HepG2 (cell line): ENCODE results near the gene TMEM31. TPM values are rescaled to one million over a fixed set of nuclear protein-coding genes. Genes with fewer than 3 reads are reported as not detected.

Experiments
- polyA plus RNA-seq, 8 experiments: library from polyadenylated mRNA; depleted of rRNA in 3 of 8; stranded (reverse) in 7 of 8; unstranded in 1 of 8; fragments of >200 nt; fragmentation: Illumina TruSeq in 4 of 8; extraction: Trizol in 4 of 8; gene quantifications; 2 replicates each; pipeline versions ENCODE4 v1.2.1 to v1.2.3, GENCODE V29; 2011 to 2016; ENCODE audit warnings: low read depth in 4 of 8, missing spikeins in 1 of 8, mixed read lengths in 1 of 8; ENCODE audit not compliant: insufficient read depth in 1 of 8
- total RNA-seq, 5 experiments: library from RNA; depleted of rRNA; stranded (reverse); fragments of >200 nt; fragmentation: Illumina TruSeq; extraction: Trizol; gene quantifications; 2 replicates each; pipeline ENCODE4 v1.2.3, GENCODE V29; 2016; ENCODE audit warnings: low read depth in 1 of 5

The TMEM31 gene
- total and polyA plus RNA-seq, 2 of the 13 experiments (the other 11 are each of a cell fraction or from before 2014, with no cell fraction given): 0.16 TPM; not detected in 1

Other genes with a start within 250 kb of the TMEM31 start
- not detected in 2 replicates for gene RAB40A, start 191.4 kb upstream of the TMEM31 start, total RNA-seq (2016; rRNA removed; fragmentation: Illumina TruSeq; extraction: Trizol)
- 0.08 and 0.11 TPM in 2 replicates for gene RAB40A, start 191.4 kb upstream of the TMEM31 start, polyA plus RNA-seq (2011; rRNA removed)
- 31.0 and 36.1 TPM in 2 replicates for gene TCEAL4, start 125.4 kb upstream of the TMEM31 start, total RNA-seq (2016; rRNA removed; fragmentation: Illumina TruSeq; extraction: Trizol)
- 12.6 and 13.3 TPM in 2 replicates for gene TCEAL4, start 125.4 kb upstream of the TMEM31 start, polyA plus RNA-seq (2011; rRNA removed)
- 0.09 TPM in 1 of 2 replicates, not detected in the other for gene TCEAL3, start 102.9 kb upstream of the TMEM31 start, total RNA-seq (2016; rRNA removed; fragmentation: Illumina TruSeq; extraction: Trizol)
- gene TCEAL3, start 102.9 kb upstream of the TMEM31 start, polyA plus RNA-seq (2011; rRNA removed): 0.08 and 0.12 TPM in 2 replicates
- 14.8 and 23.1 TPM in 2 replicates for gene TCEAL1, start 81.9 kb upstream of the TMEM31 start, total RNA-seq (2016; rRNA removed; fragmentation: Illumina TruSeq; extraction: Trizol)
- gene TCEAL1, start 81.9 kb upstream of the TMEM31 start, polyA plus RNA-seq (2011; rRNA removed): 9.4 and 11.2 TPM in 2 replicates
- gene MORF4L2, start 24.2 kb upstream of the TMEM31 start, total RNA-seq (2016; rRNA removed; fragmentation: Illumina TruSeq; extraction: Trizol): 469 and 687 TPM in 2 replicates
- 312 and 358 TPM in 2 replicates for gene MORF4L2, start 24.2 kb upstream of the TMEM31 start, polyA plus RNA-seq (2011; rRNA removed)
- gene PLP1, start 65.9 kb downstream of the TMEM31 start, total RNA-seq (2016; rRNA removed; fragmentation: Illumina TruSeq; extraction: Trizol): 0.20 and 0.27 TPM in 2 replicates
- 0.15 and 0.29 TPM in 2 replicates for gene PLP1, start 65.9 kb downstream of the TMEM31 start, polyA plus RNA-seq (2011; rRNA removed)
- gene RAB9B, start 121.3 kb downstream of the TMEM31 start, total RNA-seq (2016; rRNA removed; fragmentation: Illumina TruSeq; extraction: Trizol): 0.04 TPM in 2 replicates
- gene RAB9B, start 121.3 kb downstream of the TMEM31 start, polyA plus RNA-seq (2011; rRNA removed): 0.04 TPM in 1 of 2 replicates, not detected in the other